BE2C (cell line): Measurements from ENCODE around the gene TMEM38B.
"Not testable (repeated sequence)": the region's sequence is repeated elsewhere in the genome, so short reads cannot be mapped to it uniquely, and the experiment has no call there.

Experiments used
- DNase-seq: peaks from one replicate; pipeline ENCODE4 v3.0.0-alpha.2; 2020
- H3K27me3 ChIP-seq: fragments of 250-450 bp; sonication (Bioruptor Pico); 2 replicates; pipeline ENCODE4 v1.5.1; 2020; ENCODE audit warnings: mild to moderate bottlenecking
- H3K36me3 ChIP-seq: fragments of 250-450 bp; sonication (Bioruptor Pico); 2 replicates; pipeline ENCODE4 v1.5.1; 2020; ENCODE audit warnings: mild to moderate bottlenecking
- H3K4me1 ChIP-seq: fragments of 250-450 bp; sonication (Bioruptor Pico); 2 replicates; pipeline ENCODE4 v1.5.1; 2020
- H3K4me3 ChIP-seq: 2 replicates; pipeline ENCODE4 v1.5.1; 2011; ENCODE audit warnings: low read depth, low read length
- H3K9me3 ChIP-seq: fragments of 250-450 bp; sonication (Bioruptor Pico); 2 replicates; pipeline ENCODE4 v1.5.1; 2020
- CTCF ChIP-seq: IDR thresholded peaks from 2 replicates; pipeline ENCODE4 v1.5.1; 2012; ENCODE audit warnings: mild to moderate bottlenecking, low read depth, low read length

The TMEM38B gene

DNA sequence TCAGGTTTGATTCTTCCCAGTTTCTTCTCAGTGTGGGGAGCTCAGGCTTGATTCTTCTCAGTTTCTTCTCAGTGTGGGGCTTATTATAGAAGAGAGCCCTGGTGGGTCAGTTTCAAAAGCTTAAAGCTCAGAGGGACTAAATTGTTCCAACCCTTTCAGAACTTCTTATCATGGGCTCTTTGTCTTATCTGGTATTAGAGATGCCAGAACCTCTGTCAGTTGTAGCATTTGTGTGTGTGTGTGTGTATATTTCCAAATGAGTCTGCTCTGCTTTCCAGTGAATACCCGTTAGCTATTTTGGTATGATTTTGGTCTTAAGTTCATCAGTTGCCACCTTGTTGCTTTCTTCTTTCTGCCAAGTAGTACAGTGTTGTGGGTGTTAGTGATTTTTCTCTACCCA is 21.8 kb downstream of the TMEM38B start:
- Histone ChIP-seq H3K36me3 (no peaks in the 10 kb centered on the region), H3K4me3 (no peak overlapping the region), H3K4me1 (no peaks in the 10 kb centered on the region), H3K27me3 (no peaks in the 10 kb centered on the region), H3K9me3 (no peaks in the 10 kb centered on the region)
- DNase-seq = no peak
- TF ChIP-seq CTCF = no peak

- H3K4me3 ChIP-seq = no peak overlapping the region
- H3K36me3 ChIP-seq = no peaks in the 10 kb centered on the region
- H3K4me1 ChIP-seq = no peaks in the 10 kb centered on the region
- TF ChIP-seq CTCF = no peak
- H3K9me3 ChIP-seq = no peaks in the 10 kb centered on the region
- H3K27me3 ChIP-seq = no peaks in the 10 kb centered on the region
- DNase-seq = no peak
These were observed 27.8 kb downstream of the TMEM38B start for GRCh38 chr9:105722099-105722498.

DNA sequence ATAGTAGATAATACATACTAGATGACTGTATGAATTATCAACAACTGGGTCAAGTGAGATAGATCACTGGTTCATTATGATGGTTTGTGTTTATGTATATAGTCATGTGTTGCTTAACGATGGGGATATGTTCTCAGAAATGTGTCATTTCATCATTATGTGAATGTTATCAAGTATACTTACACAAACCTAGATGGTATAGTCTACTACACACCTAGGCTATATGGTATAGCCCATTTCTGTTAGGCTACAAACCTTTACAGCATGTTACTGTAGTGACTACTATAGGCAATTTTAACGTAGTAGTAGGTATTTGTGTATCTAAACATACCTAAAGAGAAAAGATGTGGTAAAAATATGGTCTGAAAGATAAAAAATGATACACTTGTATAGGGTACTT is 31.0 kb downstream of the TMEM38B start:
- DNase-seq = no peak

DNA sequence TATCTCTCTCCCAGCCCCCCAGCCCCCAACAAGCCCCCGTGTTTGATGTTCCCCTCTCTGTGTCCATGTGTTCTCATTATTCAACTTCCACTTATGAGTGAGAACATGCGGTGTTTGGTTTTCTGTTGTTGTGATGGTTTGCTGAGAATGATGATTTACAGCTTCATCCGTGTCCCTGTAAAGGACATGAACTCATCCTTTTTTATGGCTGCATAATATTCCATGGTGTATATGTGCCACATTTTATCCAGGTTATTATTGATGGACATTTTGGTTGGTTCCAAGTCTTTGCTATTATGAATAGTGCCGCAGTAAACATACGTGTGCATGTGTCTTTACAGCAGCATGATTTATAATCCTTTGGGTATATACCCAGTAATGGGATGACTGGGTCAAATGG is 33.9 kb downstream of the TMEM38B start:
- not testable (repeated sequence) for H3K36me3 ChIP-seq, DNase-seq, H3K27me3 ChIP-seq, H3K4me3 ChIP-seq, H3K9me3 ChIP-seq, H3K4me1 ChIP-seq

More for the DNA sequence above, 31.0 kb downstream of the TMEM38B start:
- no peaks in the 10 kb centered on the region for H3K27me3 ChIP-seq
- no peaks in the 10 kb centered on the region for H3K9me3 ChIP-seq
- TF ChIP-seq CTCF = no peak
- no peaks in the 10 kb centered on the region for H3K4me1 ChIP-seq
- no peak overlapping the region for H3K4me3 ChIP-seq
- H3K36me3 ChIP-seq = no peaks in the 10 kb centered on the region

- not testable (repeated sequence) for H3K36me3 ChIP-seq, DNase-seq
These were observed 37.1 kb downstream of the TMEM38B start for GRCh38 chr9:105731420-105731819.

GRCh38 chr9:105735366-105735765 is 41.0 kb downstream of the TMEM38B start:
- no peak for DNase-seq
- no peak overlapping the region for H3K4me3 ChIP-seq
- no peaks in the 10 kb centered on the region for H3K27me3 ChIP-seq
- TF ChIP-seq CTCF = no peak
- no peaks in the 10 kb centered on the region; the same call in 1 of the 2 replicates for H3K9me3 ChIP-seq
- no peaks in the 10 kb centered on the region for H3K4me1 ChIP-seq
- H3K36me3 ChIP-seq = no peaks in the 10 kb centered on the region

More at GRCh38 chr9:105731420-105731819, 37.1 kb downstream of the TMEM38B start:
- not testable (repeated sequence) for H3K4me3 ChIP-seq, H3K4me1 ChIP-seq, H3K27me3 ChIP-seq, H3K9me3 ChIP-seq

DNA sequence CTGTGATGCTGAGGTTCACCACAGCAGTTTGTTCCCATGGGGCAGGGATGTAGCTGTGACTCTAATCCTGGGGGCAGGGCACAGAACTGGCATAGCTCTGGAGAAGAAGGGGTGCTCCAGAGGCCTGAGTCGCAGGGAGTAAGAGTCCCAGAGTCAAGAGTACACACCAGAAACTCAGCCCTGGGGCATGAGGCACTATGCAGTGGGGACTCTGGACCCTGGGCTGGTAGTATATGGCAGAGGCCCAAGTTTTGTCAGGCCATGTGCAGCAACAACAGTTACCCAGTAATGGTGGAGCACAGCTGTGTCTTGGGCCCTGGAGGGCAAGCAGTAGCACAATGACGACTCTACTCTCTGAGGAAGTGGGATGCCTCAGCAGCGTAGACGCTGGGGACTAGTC is 42.9 kb downstream of the TMEM38B start:
- Histone ChIP-seq H3K36me3 (no peaks in the 10 kb centered on the region), H3K27me3 (no peaks in the 10 kb centered on the region), H3K4me1 (no peaks in the 10 kb centered on the region), H3K4me3 (no peak overlapping the region), H3K9me3 (no peaks in the 10 kb centered on the region; the same call in 1 of the 2 replicates)
- peak; percentile 9 for DNase-seq
- no peak for TF ChIP-seq CTCF
